Esophagus squamous epithelium (tissue), 4 donors: ENCODE data around the gene PTCH1.

Source experiments
- CTCF ChIP-seq, 6 experiments: fragments of 450-650 bp in 4 of 6; fragments of 200-600 bp in 2 of 6; sonication (generic) in 2 of 6; IDR thresholded peaks; one replicate each; pipeline ENCODE4 v1.5.1; 2016 to 2019; ENCODE audit warnings: antibody characterized with exemption in 6 of 6, mild to moderate bottlenecking in 4 of 6, moderate library complexity in 4 of 6
- POLR2A ChIP-seq, 4 donors: fragments of 450-650 bp; IDR thresholded peaks; one replicate each; pipeline ENCODE4 v1.6.1; 2017; ENCODE audit warnings: antibody characterized with exemption in 4 of 4, mild to moderate bottlenecking in 4 of 4, moderate library complexity in 3 of 4

GRCh38 chr9:95522871-95523370 is 6.2 kb upstream of the PTCH1 start:
- TF ChIP-seq CTCF (IDR thresholded peaks at IDR 0.05): no peak
- TF ChIP-seq POLR2A (IDR thresholded peaks at IDR 0.05): no peak
